Tibial artery (tissue), 4 donors: Measurements from ENCODE around the gene DBN1.

Source experiments
- DNase-seq, 2 donors: peaks; one replicate each; pipeline ENCODE4 v3.0.0-alpha.2; 2019
- H3K27ac ChIP-seq, 2 donors: fragments of 200-600 bp; sonication (generic) in 1 of 2; 1 replicate in 1 of 2; 2 replicates in 1 of 2; pipeline ENCODE4 v1.5.1; 2018 to 2019; ENCODE audit warnings: mild to moderate bottlenecking in 1 of 2
- H3K27me3 ChIP-seq, 2 donors: fragments of 200-600 bp; sonication (generic) in 1 of 2; one replicate each; pipeline versions ENCODE4 v1.5.1 to v1.6.0; 2016 to 2019
- H3K36me3 ChIP-seq, 3 donors: fragments of 200-600 bp; sonication (generic) in 2 of 3; one replicate each; pipeline ENCODE4 v1.5.1; 2016 to 2019; ENCODE audit warnings: mild to moderate bottlenecking in 2 of 3
- H3K4me1 ChIP-seq, 4 donors: fragments of 200-600 bp; sonication (generic) in 2 of 4; 1 replicate in 3 of 4; 2 replicates in 1 of 4; pipeline ENCODE4 v1.5.1; 2016 to 2019
- H3K4me3 ChIP-seq, 2 donors: fragments of 200-600 bp; sonication (generic) in 1 of 2; 1 replicate in 1 of 2; 2 replicates in 1 of 2; pipeline ENCODE4 v1.5.1; 2018 to 2019; ENCODE audit warnings: mild to moderate bottlenecking in 2 of 2
- H3K9me3 ChIP-seq, 3 donors: fragments of 200-600 bp; sonication (generic) in 1 of 3; one replicate each; pipeline ENCODE4 v1.5.1; 2016 to 2019
- CTCF ChIP-seq, 2 experiments: fragments of 200-600 bp in 1 of 2; fragments of 450-650 bp in 1 of 2; IDR thresholded peaks; one replicate each; pipeline ENCODE4 v1.5.1; 2017 to 2019; ENCODE audit warnings: antibody characterized with exemption in 2 of 2, mild to moderate bottlenecking in 1 of 2, moderate library complexity in 1 of 2
- intact Hi-C: fragments of 100-400 bp; cut with DNase I; formaldehyde crosslinking; loops from one replicate; pipeline ENCODE4 v1.15.0; 2023; ENCODE audit warnings: low total_unique reads

The DBN1 gene

GRCh38 chr5:177427919-177428573, 45.4 kb downstream of the DBN1 start:
- no peak for DNase-seq
- no peak for TF ChIP-seq CTCF (IDR thresholded peaks at IDR 0.05)
- H3K4me1 ChIP-seq, result peaks cover 0 to 45% (median 17%) of the 10 kb centered on the region in 4 donors
- H3K9me3 ChIP-seq, result no peaks in the 10 kb centered on the region
- no peaks in the 10 kb centered on the region for H3K27me3 ChIP-seq
- intact Hi-C loops, result no loop called here
- H3K4me3 ChIP-seq, result peak overlapping the region; percentile 70 to 89
- peaks cover 14 to 30% (median 26%) of the 10 kb centered on the region in 3 donors for H3K36me3 ChIP-seq
- peak overlapping the region in 1 of 2 donors; percentile 76 for H3K27ac ChIP-seq

- DNase-seq, result no peak
- Histone ChIP-seq H3K9me3 (no peaks in the 10 kb centered on the region), H3K4me1 (peaks cover 0 to 45% (median 17%) of the 10 kb centered on the region in 4 donors), H3K27ac (peak overlapping the region; percentile 76 to 81), H3K27me3 (no peaks in the 10 kb centered on the region), H3K4me3 (peak overlapping the region; percentile 70 to 89), H3K36me3 (peaks cover 7 to 23% (median 19%) of the 10 kb centered on the region in 3 donors)
- intact Hi-C loops, result no loop called here
- TF ChIP-seq CTCF (IDR thresholded peaks at IDR 0.05), result no peak
Measured at GRCh38 chr5:177427211-177427822, 46.1 kb downstream of the DBN1 start.

- no peak for TF ChIP-seq CTCF (IDR thresholded peaks at IDR 0.05)
- Histone ChIP-seq H3K4me3 (peak within 1 kb of the TSS; percentile 70 to 89), H3K27me3 (no peaks in the 10 kb centered on the region), H3K27ac (peak within 1 kb of the TSS; percentile 87 to 91), H3K36me3 (peaks cover under 1 to 17% (median 12%) of the 10 kb centered on the region in 3 donors), H3K9me3 (no peaks in the 10 kb centered on the region), H3K4me1 (peaks cover 0 to 45% (median 17%) of the 10 kb centered on the region in 4 donors)
- DNase-seq, result no peak
- intact Hi-C loops, result no loop called here
Measured at GRCh38 chr5:177426566-177427210, 46.7 kb downstream of the DBN1 start, which contains the start of gene GRK6. TSS of gene GRK6 (plus strand) at chr5:177426676. CDS start at chr5:177426846, 170 bp downstream.

GRCh38 chr5:177425801-177426565, 47.5 kb downstream of the DBN1 start:
- TF ChIP-seq CTCF (IDR thresholded peaks at IDR 0.05), result no peak
- Histone ChIP-seq H3K27ac (peak overlapping the region; percentile 87 to 91), H3K36me3 (peaks cover 0 to 10% (median 5%) of the 10 kb centered on the region in 3 donors), H3K4me3 (peak overlapping the region; percentile 56 to 66), H3K9me3 (no peaks in the 10 kb centered on the region), H3K27me3 (no peaks in the 10 kb centered on the region), H3K4me1 (peaks cover 0 to 45% (median 17%) of the 10 kb centered on the region in 4 donors)
- intact Hi-C loops, result no loop called here
- peak; percentile 100 for DNase-seq

GRCh38 chr5:177425196-177425800, 48.1 kb downstream of the DBN1 start:
- DNase-seq, result no peak
- Histone ChIP-seq H3K27ac (peak overlapping the region; percentile 87 to 91), H3K4me1 (peaks cover 0 to 41% (median 17%) of the 10 kb centered on the region in 4 donors), H3K4me3 (peak overlapping the region; percentile 56 to 66), H3K27me3 (no peaks in the 10 kb centered on the region), H3K36me3 (peaks cover 0 to 3% (median 0%) of the 10 kb centered on the region in 3 donors), H3K9me3 (no peaks in the 10 kb centered on the region)
- no peak for TF ChIP-seq CTCF (IDR thresholded peaks at IDR 0.05)
- intact Hi-C loops, result no loop called here
